Fibroblast of lung (primary cell): Measurements from ENCODE around the gene BCL2L11. TPM values are rescaled to one million over a fixed set of nuclear protein-coding genes. Genes with fewer than 3 reads are reported as not detected.

Experiments
- DNase-seq, 2 donors: peaks; one replicate each; pipeline versions ENCODE4 v3.0.0 to v3.0.0-alpha.2; 2010; ENCODE audit warnings: low read depth in 2 of 2
- H2AFZ ChIP-seq: 2 replicates; pipeline ENCODE4 v1.5.1; 2012; ENCODE audit warnings: low read length, control low read depth, inconsistent platforms
- H3K27ac ChIP-seq: 2 replicates; pipeline ENCODE4 v1.5.1; 2011; ENCODE audit warnings: low read length, control low read depth; ENCODE audit not compliant: insufficient read depth
- H3K27me3 ChIP-seq: 2 replicates; pipeline ENCODE4 v1.5.1; 2011; ENCODE audit warnings: mild to moderate bottlenecking, low read length; ENCODE audit not compliant: control insufficient read depth, insufficient read depth
- H3K36me3 ChIP-seq: 2 replicates; pipeline ENCODE4 v1.5.1; 2011; ENCODE audit warnings: low read length; ENCODE audit not compliant: control insufficient read depth, insufficient read depth
- H3K4me1 ChIP-seq: 2 replicates; pipeline ENCODE4 v1.5.1; 2011; ENCODE audit warnings: low read length; ENCODE audit not compliant: control insufficient read depth, insufficient read depth; ENCODE audit errors: extremely low read depth
- H3K4me2 ChIP-seq: 2 replicates; pipeline ENCODE4 v1.5.1; 2011; ENCODE audit warnings: low read length, control low read depth; ENCODE audit not compliant: insufficient read depth; ENCODE audit errors: extremely low read depth
- H3K4me3 ChIP-seq, 4 experiments: fragments of 200-600 bp in 1 of 4; sonication (generic) in 1 of 4; replicated peaks in 1 of 4; 2 replicates each; pipeline ENCODE4 v1.5.1; 2011 to 2016; ENCODE audit warnings: low read length in 4 of 4, low read depth in 3 of 4, mild to moderate bottlenecking in 3 of 4, control low read depth in 2 of 4, inconsistent platforms in 1 of 4, mixed read lengths in 1 of 4; ENCODE audit not compliant: insufficient read depth in 1 of 4; ENCODE audit errors: control extremely low read depth in 1 of 4
- H3K79me2 ChIP-seq: 2 replicates; pipeline ENCODE4 v1.5.1; 2012; ENCODE audit warnings: mild to moderate bottlenecking, low read length, inconsistent platforms; ENCODE audit not compliant: control insufficient read depth, insufficient read depth
- H3K9ac ChIP-seq: 2 replicates; pipeline ENCODE4 v1.5.1; 2011; ENCODE audit warnings: mild to moderate bottlenecking, low read length, control low read depth; ENCODE audit not compliant: insufficient read depth
- H3K9me3 ChIP-seq: 2 replicates; pipeline ENCODE4 v1.5.1; 2012; ENCODE audit warnings: low read depth, low read length; ENCODE audit not compliant: control insufficient read depth, insufficient read depth
- H4K20me1 ChIP-seq: 2 replicates; pipeline ENCODE4 v1.5.1; 2011; ENCODE audit warnings: low read length; ENCODE audit not compliant: control insufficient read depth, insufficient read depth; ENCODE audit errors: extremely low read depth
- EZH2 ChIP-seq: IDR thresholded peaks from 2 replicates; pipeline ENCODE4 v1.5.1; 2012; ENCODE audit warnings: low read length, control low read depth, mild to moderate bottlenecking; ENCODE audit errors: missing control alignments
- polyA plus RNA-seq, 2 donors: library from polyadenylated mRNA; depleted of rRNA in 1 of 2; stranded (reverse) in 1 of 2; unstranded in 1 of 2; fragments of >200 nt; gene quantifications; 2 replicates each; pipeline ENCODE4 v1.2.1, GENCODE V29; 2011 to 2012; ENCODE audit warnings: missing spikeins in 1 of 2
- total RNA-seq: library from RNA; depleted of rRNA; stranded (reverse); fragments of >200 nt; gene quantifications from 2 replicates; pipeline ENCODE4 v1.2.1, GENCODE V29; 2014
- TF ChIP-seq, protein P1 (sequence below), 2 donors: IDR thresholded peaks in 1 of 2; conservative IDR thresholded peaks in 1 of 2; 1 replicate in 1 of 2; 2 replicates in 1 of 2; pipeline ENCODE4 v1.5.1; 2011 to 2012; ENCODE audit warnings: low read length in 2 of 2, control low read depth in 1 of 2, inconsistent platforms in 1 of 2, low read depth in 1 of 2, mild to moderate bottlenecking in 1 of 2

BCL2L11 gene
- total and polyA plus RNA-seq, 2 donors (not counting 1 experiment from before 2014, with no cell fraction given), result 1.5 to 10.2 TPM

DNA sequence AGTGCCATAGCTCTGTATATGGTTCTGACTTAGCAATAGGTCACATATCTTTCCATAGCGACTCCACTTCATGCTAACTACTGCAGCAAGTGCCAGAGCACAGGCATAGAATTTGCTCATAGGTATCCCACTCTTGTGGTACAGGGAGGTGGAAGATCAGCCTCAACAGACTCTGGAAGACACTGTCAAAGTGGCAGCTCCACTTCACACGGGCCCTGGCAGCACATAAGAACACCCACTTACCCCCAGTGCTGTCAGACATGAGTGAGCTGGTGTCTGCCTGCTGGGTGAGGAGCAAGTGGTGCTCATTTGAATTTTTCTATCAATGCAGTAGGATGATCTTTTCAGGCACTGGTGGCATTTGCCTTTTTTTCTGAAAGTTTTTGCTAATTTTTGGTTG is 48.6 kb downstream of the BCL2L11 start:
- no peak for TF ChIP-seq EZH2
- TF ChIP-seq, protein P1, sequence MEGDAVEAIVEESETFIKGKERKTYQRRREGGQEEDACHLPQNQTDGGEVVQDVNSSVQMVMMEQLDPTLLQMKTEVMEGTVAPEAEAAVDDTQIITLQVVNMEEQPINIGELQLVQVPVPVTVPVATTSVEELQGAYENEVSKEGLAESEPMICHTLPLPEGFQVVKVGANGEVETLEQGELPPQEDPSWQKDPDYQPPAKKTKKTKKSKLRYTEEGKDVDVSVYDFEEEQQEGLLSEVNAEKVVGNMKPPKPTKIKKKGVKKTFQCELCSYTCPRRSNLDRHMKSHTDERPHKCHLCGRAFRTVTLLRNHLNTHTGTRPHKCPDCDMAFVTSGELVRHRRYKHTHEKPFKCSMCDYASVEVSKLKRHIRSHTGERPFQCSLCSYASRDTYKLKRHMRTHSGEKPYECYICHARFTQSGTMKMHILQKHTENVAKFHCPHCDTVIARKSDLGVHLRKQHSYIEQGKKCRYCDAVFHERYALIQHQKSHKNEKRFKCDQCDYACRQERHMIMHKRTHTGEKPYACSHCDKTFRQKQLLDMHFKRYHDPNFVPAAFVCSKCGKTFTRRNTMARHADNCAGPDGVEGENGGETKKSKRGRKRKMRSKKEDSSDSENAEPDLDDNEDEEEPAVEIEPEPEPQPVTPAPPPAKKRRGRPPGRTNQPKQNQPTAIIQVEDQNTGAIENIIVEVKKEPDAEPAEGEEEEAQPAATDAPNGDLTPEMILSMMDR (conservative IDR thresholded peaks at IDR 0.05 in 1 of 2, IDR thresholded peaks at IDR 0.05 in 1 of 2; ENCODE audit: low read depth in 1 of 2, low read length in 2 of 2), result no peak
- Histone ChIP-seq H3K4me1 (peaks cover 13% of the 10 kb centered on the region), H4K20me1 (no peaks in the 10 kb centered on the region), H2AFZ (no peak overlapping the region), H3K27me3 (peaks cover 2% of the 10 kb centered on the region), H3K79me2 (no peaks in the 10 kb centered on the region), H3K4me2 (no peak overlapping the region), H3K36me3 (no peaks in the 10 kb centered on the region), H3K9me3 (no peaks in the 10 kb centered on the region), H3K27ac (no peak overlapping the region), H3K9ac (no peak overlapping the region), H3K4me3 (no peak overlapping the region)
- DNase-seq, result no peak

DNA sequence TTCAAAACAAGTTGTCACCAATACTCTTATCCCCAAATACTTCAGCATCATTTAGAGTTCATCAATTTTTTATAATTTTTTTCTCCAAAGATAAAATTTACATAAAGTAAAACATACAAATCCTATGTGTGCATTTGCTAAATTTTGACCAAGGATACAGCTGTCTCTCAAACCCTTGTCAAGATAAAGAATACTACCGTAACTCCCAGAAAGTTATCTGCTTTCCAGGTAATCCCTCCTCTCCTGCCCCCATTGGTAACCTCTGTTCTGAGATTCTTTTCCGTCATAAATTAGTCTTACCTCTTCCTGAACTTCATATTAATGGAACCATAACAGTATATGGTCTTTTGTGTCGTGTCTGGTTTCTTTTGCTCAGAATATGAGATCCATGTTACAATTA is 49.2 kb downstream of the BCL2L11 start:
- Histone ChIP-seq H3K4me3 (no peak overlapping the region), H3K27me3 (peaks cover 6% of the 10 kb centered on the region), H3K9ac (no peak overlapping the region), H3K9me3 (no peaks in the 10 kb centered on the region), H2AFZ (no peak overlapping the region), H3K27ac (no peak overlapping the region), H3K4me1 (peaks cover 12% of the 10 kb centered on the region), H4K20me1 (no peaks in the 10 kb centered on the region), H3K36me3 (no peaks in the 10 kb centered on the region), H3K79me2 (no peaks in the 10 kb centered on the region), H3K4me2 (no peak overlapping the region)
- DNase-seq, result no peak
- TF ChIP-seq, protein P1 (conservative IDR thresholded peaks at IDR 0.05 in 1 of 2, IDR thresholded peaks at IDR 0.05 in 1 of 2; ENCODE audit: low read depth in 1 of 2, low read length in 2 of 2), result no peak
- TF ChIP-seq EZH2, result no peak

DNA sequence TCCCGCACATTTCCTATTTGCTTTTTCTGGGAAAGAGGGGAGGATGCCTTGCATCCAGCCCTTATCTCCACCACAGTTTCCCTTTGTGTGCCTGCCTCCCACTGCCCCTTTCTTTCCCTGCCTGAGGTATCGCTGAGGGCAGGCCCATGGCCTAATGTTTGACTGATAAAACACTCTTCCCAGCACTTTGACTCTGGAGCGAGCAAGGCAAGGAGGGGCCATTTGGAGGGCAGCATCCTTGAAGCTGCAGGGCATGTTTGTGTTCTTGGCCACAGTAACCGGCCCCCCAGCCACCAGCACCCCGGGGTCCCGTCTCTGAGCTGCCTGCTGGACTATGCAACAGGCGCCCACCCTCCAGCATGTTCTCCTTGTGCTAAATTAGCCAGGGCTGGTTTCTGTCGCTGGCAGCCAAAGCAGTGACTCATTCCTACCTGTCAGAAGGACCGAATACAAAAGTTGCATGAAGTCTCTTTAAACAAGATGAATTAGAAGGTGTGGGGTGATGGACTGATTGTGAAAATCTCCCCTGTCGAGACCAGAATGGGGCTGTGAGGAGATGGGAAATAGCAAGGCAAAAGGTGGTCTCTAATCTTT is 50.7 kb downstream of the BCL2L11 start:
- Histone ChIP-seq H3K9ac (no peak overlapping the region), H3K27me3 (peaks cover 7% of the 10 kb centered on the region), H3K9me3 (no peaks in the 10 kb centered on the region), H3K27ac (no peak overlapping the region), H3K79me2 (no peaks in the 10 kb centered on the region), H2AFZ (no peak overlapping the region), H4K20me1 (no peaks in the 10 kb centered on the region), H3K4me1 (peaks cover 8% of the 10 kb centered on the region), H3K4me3 (no peak overlapping the region), H3K36me3 (no peaks in the 10 kb centered on the region), H3K4me2 (no peak overlapping the region)
- TF ChIP-seq EZH2, result no peak
- TF ChIP-seq, protein P1 (conservative IDR thresholded peaks at IDR 0.05 in 1 of 2, IDR thresholded peaks at IDR 0.05 in 1 of 2; ENCODE audit: low read depth in 1 of 2, low read length in 2 of 2), result no peak
- no peak for DNase-seq
